NCI-H524 treated with DMSO at 0.1 percent for 48 hours (cell line): ENCODE measurements around the gene MIEF1.
A peak's percentile ranks its signal among the peaks of the same experiment; 100 is the strongest.

ENCODE experiments used
- DNase-seq: peaks from one replicate; lab custom pipeline; 2025; lab: John Stamatoyannopoulos, UW

The MIEF1 gene

GRCh38 chr22:39528681-39529486, 26.8 kb downstream of the MIEF1 start:
- peak; percentile 27 for DNase-seq

- DNase-seq: no peak
Measured at GRCh38 chr22:39529487-39529851, 27.4 kb downstream of the MIEF1 start.

DNA sequence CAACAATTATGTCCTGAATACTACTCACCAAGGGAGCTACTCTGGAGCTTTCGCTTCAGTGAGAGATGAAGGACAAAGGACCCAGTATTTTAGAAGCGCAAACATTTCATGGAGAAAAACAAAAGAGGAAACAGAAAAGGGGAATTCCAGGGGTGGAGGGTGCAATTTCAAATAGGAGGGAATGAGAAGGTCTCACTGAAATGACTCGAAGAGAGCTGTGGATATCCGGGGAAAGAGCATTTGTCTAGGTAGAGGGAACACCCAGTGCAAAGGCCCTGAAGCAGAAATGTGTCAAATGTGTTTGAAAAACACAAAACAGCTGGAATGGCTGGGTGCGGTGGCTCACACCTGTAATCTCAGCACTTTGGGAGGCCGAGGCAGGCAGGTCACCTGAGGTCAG, 28.0 kb downstream of the MIEF1 start:
- DNase-seq: no peak

DNA sequence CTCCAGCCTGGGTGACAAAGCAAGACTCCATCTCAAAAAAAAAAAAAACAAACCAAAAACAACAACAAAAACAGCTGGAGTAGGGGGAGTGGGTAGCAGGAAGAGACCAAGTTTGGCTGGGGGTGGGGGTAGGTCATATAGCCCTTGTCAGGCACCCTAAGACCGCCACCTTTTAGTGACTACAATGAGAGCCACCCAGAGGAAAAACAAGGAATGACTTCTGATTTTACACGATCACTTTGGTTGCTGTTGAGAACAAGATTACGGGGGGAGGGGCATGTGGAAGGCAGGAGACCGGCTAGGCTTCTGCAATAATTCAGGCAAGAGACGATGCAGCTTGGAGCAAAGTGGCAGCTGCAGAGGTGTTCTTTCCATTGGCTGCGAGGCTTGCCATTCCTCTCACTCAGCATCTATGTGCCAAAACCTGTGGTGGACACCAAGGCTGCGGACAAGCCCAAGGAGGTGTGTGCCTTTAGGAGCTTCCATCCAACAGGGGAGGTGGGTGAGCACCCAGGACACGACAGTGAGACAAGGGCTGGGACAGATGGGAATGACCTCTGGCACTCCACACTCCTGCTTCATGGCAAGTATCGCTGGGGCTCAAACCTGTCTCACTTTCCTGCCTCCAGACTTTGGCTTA, 28.7 kb downstream of the MIEF1 start:
- DNase-seq: no peak

DNA sequence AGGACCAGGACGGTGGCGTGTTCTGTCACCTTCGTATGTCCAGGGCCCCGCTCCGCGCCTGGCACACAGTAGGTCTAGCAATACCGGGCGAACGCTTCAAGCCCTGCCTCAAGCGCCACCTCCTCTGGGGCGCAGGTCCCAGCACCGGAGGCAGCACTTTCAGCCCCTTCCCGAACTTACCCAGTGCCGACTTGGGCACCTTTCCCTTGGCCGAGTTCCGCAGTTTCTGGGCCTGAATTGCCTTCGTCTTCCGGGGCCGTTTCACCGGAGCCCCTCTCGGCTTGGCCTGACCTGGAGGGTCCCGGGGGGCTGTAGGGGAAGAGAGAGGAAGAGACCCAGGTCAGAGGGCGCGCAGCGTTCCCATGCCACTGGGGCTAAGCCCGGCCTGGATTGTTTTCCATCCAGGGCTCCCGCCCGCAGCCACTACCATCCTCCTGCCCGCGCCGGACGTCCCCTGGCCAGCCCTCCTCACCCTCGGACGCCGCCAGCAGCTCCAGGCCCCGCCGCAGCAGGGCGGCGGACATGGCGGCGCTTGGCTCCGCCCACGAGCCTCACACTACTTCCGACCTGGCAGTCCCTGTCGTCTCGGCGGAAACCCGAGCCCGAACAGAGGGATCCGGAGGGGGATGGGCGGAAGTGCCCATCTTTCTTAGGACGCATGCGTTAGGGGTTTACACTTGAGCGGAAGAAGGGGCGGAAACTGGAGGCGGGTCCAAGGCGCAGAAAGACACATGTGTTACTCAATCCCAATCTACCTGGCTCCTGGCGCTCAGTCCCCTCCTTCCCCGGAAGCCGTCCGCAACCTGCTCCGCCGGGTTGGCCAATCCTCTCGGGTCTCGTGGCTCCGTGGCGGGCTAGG, 30.4 kb downstream of the MIEF1 start, which contains the start of gene RPS19BP1:
Gene RPS19BP1 (minus strand): TSS at position 534 of the 859 bp plus-strand sequence. CDS start 10 bp downstream, at position 524.
- DNase-seq: peak; percentile 98

GRCh38 chr22:39534092-39534506, 32.0 kb downstream of the MIEF1 start:
- DNase-seq: no peak

DNA sequence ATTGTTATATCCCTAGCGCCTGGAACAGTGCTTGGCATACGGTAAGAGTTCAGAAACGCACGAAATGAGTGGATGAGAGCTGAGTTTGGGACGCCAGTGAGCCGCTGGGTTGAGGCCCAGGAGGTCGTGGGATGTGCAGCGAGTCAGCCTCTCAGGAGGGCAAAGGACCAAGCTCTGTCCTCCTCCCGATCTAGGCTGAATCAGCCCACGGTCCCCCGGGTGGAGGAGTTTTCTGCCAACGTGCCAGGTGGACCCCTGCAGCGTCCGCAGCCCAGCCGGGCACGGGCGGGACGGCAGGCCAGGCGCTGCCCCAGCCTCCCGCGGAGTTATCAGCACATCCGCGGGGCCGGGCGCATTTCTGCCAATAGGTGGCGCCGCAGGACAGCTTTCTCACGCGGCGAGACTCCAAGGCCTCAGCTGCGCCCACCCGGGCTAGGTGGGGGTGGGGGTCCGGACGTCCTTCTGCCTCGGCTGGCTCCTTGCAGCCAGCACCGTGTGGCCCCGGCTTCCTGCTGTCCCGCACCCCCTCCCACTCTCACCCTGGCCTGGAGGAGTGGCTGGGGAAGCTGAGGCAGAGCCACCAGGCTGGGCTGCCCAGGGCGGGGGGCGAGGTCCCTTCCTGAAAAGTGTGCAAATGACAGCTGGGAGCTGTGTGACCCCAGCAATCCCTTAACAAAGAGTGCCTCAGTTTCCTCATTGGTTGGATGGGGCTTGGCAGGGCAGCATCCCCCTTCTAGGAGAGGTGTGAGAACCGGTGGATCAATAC, 32.7 kb downstream of the MIEF1 start:
- peak; percentile 11 for DNase-seq

DNA sequence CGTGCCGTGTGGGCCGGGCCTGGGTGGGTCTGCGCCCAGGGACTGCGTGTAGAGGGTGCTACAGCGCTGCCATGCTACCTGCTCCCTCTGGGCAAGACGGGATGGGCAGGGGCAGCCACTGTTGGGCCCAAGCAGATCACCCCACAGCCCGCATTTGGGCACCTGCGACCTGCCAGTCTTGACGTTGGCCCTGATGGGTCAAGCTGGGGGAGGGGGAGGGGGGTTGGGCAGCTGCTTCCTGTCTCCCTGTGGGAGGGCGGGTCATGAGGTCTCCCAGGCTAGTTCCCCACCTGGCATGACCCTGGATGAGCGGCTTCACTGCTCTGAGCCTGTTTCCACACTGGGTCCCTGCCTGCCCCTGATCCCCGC, 33.3 kb downstream of the MIEF1 start:
- no peak for DNase-seq

DNA sequence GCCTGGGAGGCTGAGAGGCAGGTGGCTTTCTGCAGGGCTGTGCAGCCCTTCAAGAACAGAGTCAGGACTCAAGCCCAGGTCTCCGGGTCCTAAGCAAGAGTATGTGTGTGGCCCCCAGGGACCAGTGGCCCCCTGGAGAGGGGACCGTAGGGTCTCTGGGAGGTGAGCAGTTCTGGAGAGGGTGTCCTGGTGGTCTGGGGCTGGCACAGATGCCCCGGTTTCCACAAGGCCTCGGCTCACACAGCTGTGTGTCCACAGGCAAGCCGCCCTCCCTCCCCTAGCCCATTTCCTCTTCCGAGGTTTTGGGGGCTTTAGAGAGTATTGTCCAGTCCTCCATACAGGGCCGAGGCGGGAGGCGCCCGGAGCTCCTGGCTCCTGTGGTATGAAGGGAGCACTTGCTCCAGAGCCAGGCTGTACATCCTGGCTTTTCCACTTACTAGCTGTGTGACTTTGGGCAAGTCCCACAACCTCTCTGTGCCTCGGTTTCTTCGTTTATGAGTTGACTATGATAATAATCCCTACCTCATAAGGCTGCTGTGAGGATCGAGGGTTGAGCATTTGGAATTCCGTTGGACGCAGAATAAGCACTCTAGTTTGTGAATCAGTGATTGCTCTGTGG, 33.9 kb downstream of the MIEF1 start:
- DNase-seq: no peak

DNA sequence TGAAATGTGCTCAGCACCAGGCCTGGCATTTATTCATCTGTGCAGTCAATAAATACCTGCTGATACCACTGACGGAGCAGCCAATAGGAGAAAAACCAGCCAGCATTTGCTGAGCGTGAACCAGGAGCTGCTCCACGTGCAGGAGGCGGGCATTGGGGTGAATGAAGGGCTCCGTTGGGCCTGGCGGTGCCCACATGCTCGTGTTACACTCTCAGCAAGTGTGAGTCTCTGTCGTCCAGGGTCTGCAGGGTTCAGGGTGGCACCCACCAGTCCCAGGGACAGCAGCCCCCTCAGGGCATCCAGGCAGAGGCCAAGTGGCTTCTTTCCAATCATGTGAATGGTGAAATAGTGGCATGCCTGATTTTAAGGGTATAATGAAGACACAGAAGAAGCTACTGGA, 34.6 kb downstream of the MIEF1 start:
- DNase-seq: no peak

DNA sequence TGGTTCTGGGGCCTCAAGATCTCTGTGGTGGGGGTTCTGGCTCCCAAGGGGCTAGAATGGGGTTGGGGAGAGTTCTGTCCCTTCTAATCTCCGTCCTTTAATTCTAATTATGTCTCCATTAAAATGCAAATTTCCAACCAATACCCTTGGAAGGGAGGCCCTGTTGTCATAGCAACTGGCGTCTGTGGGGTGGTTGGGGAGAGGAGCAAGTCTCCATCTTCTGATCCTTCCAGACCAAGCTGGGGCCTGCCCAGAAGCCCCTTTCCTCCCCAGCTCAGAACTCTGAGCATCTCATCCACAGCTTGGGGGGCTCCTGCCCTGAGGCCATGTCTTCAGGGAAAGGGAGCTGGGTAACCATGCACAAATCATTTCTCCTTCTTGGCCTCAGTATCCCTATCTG, 35.9 kb downstream of the MIEF1 start:
- DNase-seq: no peak

- peak; percentile 48 for DNase-seq
Measured at GRCh38 chr22:39543095-39543494, 41.0 kb downstream of the MIEF1 start.

DNA sequence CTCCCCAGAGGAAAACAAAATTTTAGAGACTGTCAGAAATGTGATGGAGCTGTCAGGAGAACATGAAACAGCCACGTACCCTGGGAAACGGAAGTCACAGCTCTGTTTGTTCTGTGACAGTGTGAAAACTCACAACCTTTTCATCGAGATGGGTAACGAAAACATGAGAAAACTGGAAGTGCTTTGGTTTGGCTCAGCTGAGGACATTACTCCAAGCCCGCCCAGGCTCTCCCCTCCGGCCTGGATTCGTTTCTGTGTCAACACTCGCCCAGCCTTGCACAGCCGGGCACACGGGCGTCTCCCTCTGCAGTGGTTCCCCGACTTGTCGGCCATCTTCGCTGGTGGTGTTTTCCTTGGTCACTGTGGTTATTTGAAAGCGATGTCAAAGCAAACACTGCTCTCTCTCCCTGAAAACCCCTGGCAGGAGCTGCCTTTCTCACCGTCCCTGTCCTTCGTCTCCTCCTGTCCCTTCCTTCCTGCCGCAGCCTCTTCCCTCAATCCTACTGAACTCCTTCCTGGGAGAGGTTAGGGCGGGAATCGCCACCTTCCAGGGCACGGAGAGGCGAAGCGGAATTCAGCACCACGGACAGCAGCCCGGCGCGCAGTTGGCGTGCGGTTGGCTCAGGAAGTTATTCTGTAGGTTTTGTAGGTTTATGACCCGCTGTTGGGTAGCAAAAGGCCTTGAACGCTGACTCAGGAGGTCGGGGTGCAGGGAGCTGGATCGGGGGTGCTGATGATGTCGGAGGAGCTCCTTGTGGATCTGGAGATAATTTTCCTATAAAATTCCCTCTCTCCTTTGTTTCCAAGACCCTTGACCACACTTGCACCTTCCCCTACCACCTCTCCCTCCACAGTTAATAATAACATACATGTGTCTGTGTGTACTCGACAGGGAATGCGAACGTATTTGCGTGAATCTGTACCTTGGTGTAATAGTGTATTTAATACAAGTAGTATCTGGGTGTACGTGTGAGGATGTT, 43.6 kb downstream of the MIEF1 start:
- no peak for DNase-seq

DNA sequence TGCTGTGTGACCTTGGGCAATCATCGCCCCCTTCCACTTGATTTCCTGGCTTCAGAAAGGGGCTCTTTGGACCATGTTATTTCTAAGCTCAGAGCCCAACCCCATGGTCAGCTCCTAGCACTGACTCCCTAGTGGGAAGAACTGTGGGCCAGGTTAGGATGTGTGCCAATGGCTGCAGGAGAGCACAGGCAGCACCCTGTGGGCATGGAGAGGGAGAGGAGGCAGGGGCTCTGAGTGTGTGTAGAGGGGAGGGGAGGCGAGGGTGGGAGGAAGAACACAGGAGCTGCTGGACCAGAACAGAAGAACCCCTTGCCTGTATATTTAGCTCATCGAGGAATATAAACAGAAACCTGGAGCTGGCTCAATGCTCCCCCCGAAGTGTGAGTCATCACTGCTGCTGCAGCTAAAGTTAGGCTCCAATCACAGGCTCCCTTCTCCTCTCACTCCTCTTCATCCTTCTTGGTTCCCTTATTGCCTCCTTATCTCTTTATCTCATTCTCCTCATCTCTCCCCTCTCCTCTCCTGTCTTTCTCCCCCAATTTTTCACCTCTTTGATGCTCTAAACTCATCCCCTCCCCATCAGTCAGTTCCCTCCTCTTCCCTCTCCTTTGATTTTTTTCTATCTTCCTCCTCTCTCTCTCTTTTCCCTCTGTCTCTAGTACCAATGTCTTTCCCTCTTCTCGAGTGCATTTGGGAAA, 44.9 kb downstream of the MIEF1 start:
- no peak for DNase-seq

DNA sequence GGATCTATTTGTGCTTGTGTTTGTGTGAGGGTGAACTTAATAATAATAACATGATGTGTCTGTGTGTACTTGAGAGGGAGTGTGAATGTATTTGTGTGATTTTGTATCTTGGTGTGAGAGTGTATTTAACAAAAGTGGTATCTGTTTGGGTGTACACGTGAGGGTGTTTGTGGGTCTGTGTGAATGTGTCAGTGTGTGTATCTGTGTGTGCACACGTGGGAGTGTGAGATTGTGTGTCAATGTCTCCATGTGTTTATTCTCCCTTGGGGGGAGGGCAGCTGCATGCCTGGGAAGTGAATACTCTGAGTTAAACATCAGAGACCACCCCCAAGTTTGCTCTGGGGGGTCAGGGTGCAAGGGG, 45.5 kb downstream of the MIEF1 start:
- no peak for DNase-seq

DNA sequence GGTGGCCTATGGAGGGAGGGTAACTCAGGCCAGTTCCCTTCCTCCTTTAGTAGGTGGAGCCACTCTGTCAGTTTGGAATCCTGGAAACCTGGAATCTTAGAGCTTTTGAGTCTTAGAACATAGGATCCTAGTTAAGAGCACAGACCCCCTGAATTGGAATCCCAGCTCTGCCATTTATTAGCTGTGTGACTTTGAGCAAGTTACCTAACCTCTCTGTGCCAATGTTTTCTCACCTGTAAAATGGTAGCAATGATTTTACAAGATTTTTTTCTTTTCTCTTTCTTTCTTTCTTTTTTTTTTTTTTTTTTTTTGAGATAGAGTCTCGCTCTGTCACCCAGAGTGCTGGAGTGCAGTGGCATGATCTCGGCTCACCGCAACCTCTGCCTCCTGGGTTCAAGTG, 51.3 kb downstream of the MIEF1 start:
- no peak for DNase-seq

GRCh38 chr22:39554151-39554550, 52.1 kb downstream of the MIEF1 start:
- DNase-seq: no peak

- no peak for DNase-seq
Measured at GRCh38 chr22:39556970-39557841, 55.1 kb downstream of the MIEF1 start.

- no peak for DNase-seq
Measured at GRCh38 chr22:39558254-39558727, 56.2 kb downstream of the MIEF1 start.
